Hepatocyte (in vitro differentiated cells): ENCODE measurements around the gene SLC66A2.

ENCODE experiments used
- CTCF ChIP-seq: fragments of 200-600 bp; sonication (generic); IDR thresholded peaks from 2 replicates; pipeline ENCODE4 v1.5.1; 2016; ENCODE audit warnings: antibody characterized with exemption, mild to moderate bottlenecking; ENCODE audit not compliant: poor library complexity
- EZH2 ChIP-seq: fragments of 200-600 bp; sonication (generic); IDR thresholded peaks from 2 replicates; pipeline ENCODE4 v1.6.1; 2016; ENCODE audit warnings: antibody characterized with exemption, mild to moderate bottlenecking, borderline replicate concordance
- EZH2phosphoT487 ChIP-seq: fragments of 200-600 bp; sonication (generic); IDR thresholded peaks from one replicate; pipeline ENCODE4 v1.6.1; 2018; ENCODE audit warnings: antibody characterized with exemption, mild to moderate bottlenecking, low read depth, moderate library complexity; ENCODE audit not compliant: unreplicated experiment, severe bottlenecking

GRCh38 chr18:79940814-79941472 lies 10.5 kb downstream of the SLC66A2 start:
- no peak for TF ChIP-seq EZH2
- no peak for TF ChIP-seq CTCF
- TF ChIP-seq EZH2phosphoT487 = no peak
